Neural crest cell (in vitro differentiated cells): ENCODE results near the gene COMMD3. TPM values are rescaled to one million over a fixed set of nuclear protein-coding genes. Genes with fewer than 3 reads are reported as not detected.
A peak's percentile ranks its signal among the peaks of the same experiment; 100 is the strongest.

ENCODE experiments used
- DNase-seq: peaks from one replicate; pipeline ENCODE4 v3.0.0; 2021; ENCODE audit warnings: low read depth, mixed read lengths, low spot score
- H3K27ac Mint-ChIP-seq: one replicate; pipeline ENCODE4 v1.8.0; 2021; ENCODE audit warnings: mild to moderate bottlenecking, mixed read lengths; ENCODE audit not compliant: unreplicated experiment
- H3K27me3 Mint-ChIP-seq: 2 replicates; pipeline ENCODE4 v1.8.0; 2021; ENCODE audit warnings: low read depth, mild to moderate bottlenecking, mixed read lengths
- H3K36me3 Mint-ChIP-seq: 2 replicates; pipeline ENCODE4 v1.8.0; 2021; ENCODE audit warnings: low read depth, mild to moderate bottlenecking, mixed read lengths
- H3K4me1 Mint-ChIP-seq: 2 replicates; pipeline ENCODE4 v1.8.0; 2021; ENCODE audit warnings: mixed read lengths
- H3K4me3 Mint-ChIP-seq: one replicate; pipeline ENCODE4 v1.8.0; 2021; ENCODE audit warnings: mild to moderate bottlenecking, mixed read lengths
- H3K9me3 Mint-ChIP-seq: 2 replicates; pipeline ENCODE4 v1.8.0; 2021; ENCODE audit warnings: mixed read lengths
- CTCF ChIP-seq: fragments of 200-600 bp; sonication (generic); conservative IDR thresholded peaks from 2 replicates; pipeline ENCODE4 v1.5.0; 2021; ENCODE audit warnings: antibody characterized with exemption, mild to moderate bottlenecking
- long read RNA-seq: library from polyadenylated mRNA; unstranded; transcript quantifications from one replicate; pipeline ENCODE4 v2.0.0, GENCODE V29; 2020
- total RNA-seq: library from RNA; stranded (reverse); gene quantifications from 2 replicates; pipeline ENCODE4 v1.2.1, GENCODE V29; 2021

Gene COMMD3
- total RNA-seq = 31.1 and 35.1 TPM in 2 replicates
- long read RNA-seq, transcript COMMD3-201 (8 exons, 1,342 nt) = major isoform, 23 of 35 reads
- long read RNA-seq, partial matches to known transcripts = 1 of 35 reads
- long read RNA-seq, other reads (novel, unspliced or antisense) = 4 of 35 reads

- H3K36me3 Mint-ChIP-seq = peaks cover 4% of the 10 kb centered on the region
- peak within 1 kb of the TSS; percentile 93 for H3K27ac Mint-ChIP-seq
- H3K9me3 Mint-ChIP-seq = no peaks in the 10 kb centered on the region
- peaks cover 35% of the 10 kb centered on the region for H3K4me1 Mint-ChIP-seq
- H3K4me3 Mint-ChIP-seq = peak within 1 kb of the TSS; percentile 94
- TF ChIP-seq CTCF = no peak
- H3K27me3 Mint-ChIP-seq = peaks cover 61% of the 10 kb centered on the region
- DNase-seq = peak; percentile 82
Observed at GRCh38 chr10:22316286-22317075, at the start of gene COMMD3. COMMD3 (plus strand) TSS chr10:22316388; CDS start chr10:22316418, 30 bp downstream.

- peaks cover 26% of the 10 kb centered on the region for H3K27me3 Mint-ChIP-seq
- no peak for TF ChIP-seq CTCF
Observed at GRCh38 chr10:22268503-22268902, 47.7 kb upstream of the COMMD3 start.

GRCh38 chr10:22271786-22272185, 44.4 kb upstream of the COMMD3 start:
- H3K27ac Mint-ChIP-seq = no peak overlapping the region
- no peaks in the 10 kb centered on the region for H3K36me3 Mint-ChIP-seq
- H3K9me3 Mint-ChIP-seq = no peaks in the 10 kb centered on the region
- no peaks in the 10 kb centered on the region for H3K4me1 Mint-ChIP-seq
- no peak overlapping the region for H3K4me3 Mint-ChIP-seq
- H3K27me3 Mint-ChIP-seq = peaks cover 5% of the 10 kb centered on the region
- no peak for DNase-seq
- TF ChIP-seq CTCF = no peak

More at GRCh38 chr10:22268503-22268902, 47.7 kb upstream of the COMMD3 start:
- Mint-ChIP-seq H3K4me3 (no peak overlapping the region), H3K9me3 (no peaks in the 10 kb centered on the region), H3K36me3 (no peaks in the 10 kb centered on the region), H3K4me1 (no peaks in the 10 kb centered on the region), H3K27ac (no peak overlapping the region)
- DNase-seq = no peak

- H3K27me3 Mint-ChIP-seq = peaks cover 22% of the 10 kb centered on the region
- H3K4me1 Mint-ChIP-seq = no peaks in the 10 kb centered on the region
- no peak overlapping the region for H3K27ac Mint-ChIP-seq
- H3K9me3 Mint-ChIP-seq = no peaks in the 10 kb centered on the region
- no peaks in the 10 kb centered on the region for H3K36me3 Mint-ChIP-seq
- no peak overlapping the region for H3K4me3 Mint-ChIP-seq
- TF ChIP-seq CTCF = no peak
- DNase-seq = no peak
Observed at GRCh38 chr10:22278441-22278782, 37.8 kb upstream of the COMMD3 start.

GRCh38 chr10:22280078-22280477, 36.1 kb upstream of the COMMD3 start:
- H3K27me3 Mint-ChIP-seq = peaks cover 22% of the 10 kb centered on the region

More at GRCh38 chr10:22280078-22280477, 36.1 kb upstream of the COMMD3 start:
- Mint-ChIP-seq H3K4me1 (no peaks in the 10 kb centered on the region), H3K27ac (no peak overlapping the region), H3K36me3 (no peaks in the 10 kb centered on the region), H3K4me3 (no peak overlapping the region), H3K9me3 (no peaks in the 10 kb centered on the region)
- no peak for DNase-seq
- no peak for TF ChIP-seq CTCF
